ENCODE results near the gene INSIG2. TPM values are rescaled to one million over a fixed set of nuclear protein-coding genes. Genes with fewer than 3 reads are reported as not detected.

Gene INSIG2
- total RNA-seq, 1 donor from 2014 or later: 17.1 TPM

DNA sequence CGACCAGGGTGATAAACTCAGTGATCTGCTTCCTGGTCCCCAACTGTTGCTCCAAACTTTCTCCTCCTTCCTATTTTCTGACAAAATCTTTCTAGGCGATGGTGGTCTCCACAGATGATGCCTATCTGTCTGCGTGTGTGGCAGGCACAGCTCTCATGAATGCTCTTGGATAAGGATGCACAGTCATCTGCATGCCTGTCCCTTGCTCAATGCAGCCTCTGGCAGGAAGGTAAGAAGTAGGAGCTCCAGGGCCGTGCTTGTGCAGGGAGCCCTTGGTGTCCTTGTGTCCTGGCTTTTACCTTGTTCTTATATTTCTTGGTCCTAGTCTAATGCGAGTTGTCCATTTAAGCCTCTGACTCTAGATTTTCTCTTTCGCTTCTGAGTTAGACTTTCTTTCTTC lies 57.5 kb downstream of the INSIG2 start:
- no peak overlapping the region for H3K4me3 ChIP-seq (ENCODE audit: low read depth, low read length)
- no peak for DNase-seq (ENCODE audit: low read depth)
- H3K36me3 ChIP-seq (ENCODE audit: control insufficient read depth, insufficient read depth, low read length): no peaks in the 10 kb centered on the region
- TF ChIP-seq, protein P1, sequence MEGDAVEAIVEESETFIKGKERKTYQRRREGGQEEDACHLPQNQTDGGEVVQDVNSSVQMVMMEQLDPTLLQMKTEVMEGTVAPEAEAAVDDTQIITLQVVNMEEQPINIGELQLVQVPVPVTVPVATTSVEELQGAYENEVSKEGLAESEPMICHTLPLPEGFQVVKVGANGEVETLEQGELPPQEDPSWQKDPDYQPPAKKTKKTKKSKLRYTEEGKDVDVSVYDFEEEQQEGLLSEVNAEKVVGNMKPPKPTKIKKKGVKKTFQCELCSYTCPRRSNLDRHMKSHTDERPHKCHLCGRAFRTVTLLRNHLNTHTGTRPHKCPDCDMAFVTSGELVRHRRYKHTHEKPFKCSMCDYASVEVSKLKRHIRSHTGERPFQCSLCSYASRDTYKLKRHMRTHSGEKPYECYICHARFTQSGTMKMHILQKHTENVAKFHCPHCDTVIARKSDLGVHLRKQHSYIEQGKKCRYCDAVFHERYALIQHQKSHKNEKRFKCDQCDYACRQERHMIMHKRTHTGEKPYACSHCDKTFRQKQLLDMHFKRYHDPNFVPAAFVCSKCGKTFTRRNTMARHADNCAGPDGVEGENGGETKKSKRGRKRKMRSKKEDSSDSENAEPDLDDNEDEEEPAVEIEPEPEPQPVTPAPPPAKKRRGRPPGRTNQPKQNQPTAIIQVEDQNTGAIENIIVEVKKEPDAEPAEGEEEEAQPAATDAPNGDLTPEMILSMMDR (IDR thresholded peaks at IDR 0.05; ENCODE audit: insufficient read depth, low read length, poor library complexity, severe bottlenecking): no peak
- no peaks in the 10 kb centered on the region for H3K27me3 ChIP-seq (ENCODE audit: control insufficient read depth, insufficient read depth, low read length)

DNA sequence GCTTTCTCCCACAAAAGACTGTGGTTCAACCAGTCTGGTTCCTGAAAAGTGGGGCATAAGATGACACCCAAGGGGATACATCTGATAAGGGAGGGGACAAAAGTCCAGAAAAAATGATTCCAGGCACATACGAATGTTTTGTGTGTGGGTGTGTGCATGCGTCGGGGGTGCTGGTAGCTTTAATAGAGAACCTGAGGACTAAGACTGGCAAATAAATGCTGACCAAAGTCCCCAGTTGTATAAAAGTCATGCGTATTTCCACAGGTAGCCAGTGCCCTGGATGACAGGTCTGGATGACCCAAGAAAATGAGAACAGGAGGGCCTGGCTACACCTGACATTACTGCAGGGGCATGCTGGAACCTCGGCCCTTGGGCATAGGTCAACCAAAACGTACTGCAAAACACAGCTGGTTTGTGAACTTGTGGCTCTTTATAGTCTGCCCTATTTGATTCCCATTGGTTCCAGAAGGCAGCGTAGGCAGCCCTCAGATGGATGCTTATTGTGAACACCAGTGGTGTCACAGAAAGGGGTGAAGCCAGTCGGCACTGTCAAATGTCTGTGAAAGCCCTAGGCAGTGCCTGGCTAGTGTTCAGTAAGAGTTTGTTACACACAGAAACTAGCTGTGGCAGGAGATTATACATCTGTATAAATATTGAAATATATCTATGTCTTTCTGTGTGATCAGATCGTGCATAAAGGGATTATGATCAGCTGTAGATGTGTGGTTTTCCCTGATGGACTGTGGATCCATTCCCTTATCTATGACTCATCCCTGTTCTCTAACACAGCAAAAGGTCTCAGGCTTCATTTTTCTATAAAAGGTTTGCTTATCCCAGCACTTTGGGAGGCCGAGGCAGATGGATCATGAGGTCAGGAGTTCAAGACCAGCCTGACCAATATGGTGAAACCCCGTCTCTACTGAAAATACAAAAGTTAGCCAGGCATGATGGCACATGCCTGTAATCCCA lies 58.3 kb downstream of the INSIG2 start:
- no peaks in the 10 kb centered on the region for H3K27me3 ChIP-seq (ENCODE audit: control insufficient read depth, insufficient read depth, low read length)
- DNase-seq (ENCODE audit: low read depth): no peak
- TF ChIP-seq, protein P1 (IDR thresholded peaks at IDR 0.05; ENCODE audit: insufficient read depth, low read length, poor library complexity, severe bottlenecking): no peak
- H3K36me3 ChIP-seq (ENCODE audit: control insufficient read depth, insufficient read depth, low read length): no peaks in the 10 kb centered on the region
- H3K4me3 ChIP-seq (ENCODE audit: low read depth, low read length): no peak overlapping the region

- TF ChIP-seq, protein P1 (IDR thresholded peaks at IDR 0.05; ENCODE audit: insufficient read depth, low read length, poor library complexity, severe bottlenecking): no peak
- no peak for DNase-seq (ENCODE audit: low read depth)
- H3K36me3 ChIP-seq (ENCODE audit: control insufficient read depth, insufficient read depth, low read length): no peaks in the 10 kb centered on the region
- H3K27me3 ChIP-seq (ENCODE audit: control insufficient read depth, insufficient read depth, low read length): no peaks in the 10 kb centered on the region
- no peak overlapping the region for H3K4me3 ChIP-seq (ENCODE audit: low read depth, low read length)
These were observed 59.9 kb downstream of the INSIG2 start for GRCh38 chr2:118148133-118148532.

DNA sequence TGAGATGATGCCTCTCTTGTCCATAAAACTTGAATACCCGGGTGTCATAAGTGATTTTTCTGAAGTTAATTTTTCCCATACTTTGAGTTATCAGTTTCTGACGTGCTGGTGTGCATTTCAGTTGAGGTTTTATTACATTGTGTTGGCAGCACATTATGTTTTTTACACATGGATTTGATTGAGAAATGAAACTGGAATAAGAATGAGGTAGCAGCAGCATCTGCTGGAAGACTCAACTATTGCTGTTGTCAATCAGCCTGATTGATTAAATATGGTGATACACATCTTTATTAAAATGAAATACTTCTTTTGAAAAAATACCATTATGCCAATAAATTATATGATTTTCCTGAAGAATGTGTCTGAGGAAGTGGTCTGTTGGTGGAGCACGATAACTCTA lies 60.5 kb downstream of the INSIG2 start:
- no peaks in the 10 kb centered on the region for H3K36me3 ChIP-seq (ENCODE audit: control insufficient read depth, insufficient read depth, low read length)
- H3K4me3 ChIP-seq (ENCODE audit: low read depth, low read length): no peak overlapping the region
- no peak for DNase-seq (ENCODE audit: low read depth)
- H3K27me3 ChIP-seq (ENCODE audit: control insufficient read depth, insufficient read depth, low read length): no peaks in the 10 kb centered on the region
- TF ChIP-seq, protein P1 (IDR thresholded peaks at IDR 0.05; ENCODE audit: insufficient read depth, low read length, poor library complexity, severe bottlenecking): peak; percentile 8

DNA sequence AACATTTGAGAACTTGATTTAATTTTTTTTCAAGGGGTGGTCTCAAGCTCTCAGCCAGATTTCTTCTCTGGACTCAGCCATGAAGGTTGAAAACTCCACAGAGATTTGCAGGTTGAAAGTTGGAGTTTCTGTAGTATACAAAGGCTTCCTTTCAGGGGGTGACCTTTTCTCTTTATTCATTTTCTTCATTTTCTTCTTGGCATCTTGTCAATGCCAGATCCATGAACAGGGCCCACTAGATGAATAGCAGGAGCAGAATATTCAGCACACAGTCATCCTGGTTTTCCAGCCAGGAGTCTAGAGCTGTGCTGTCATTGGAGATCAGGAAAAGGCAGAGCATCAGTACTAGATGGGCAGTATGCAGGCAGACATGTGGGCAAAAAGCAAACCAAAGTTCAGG lies 62.0 kb downstream of the INSIG2 start:
- TF ChIP-seq, protein P1 (IDR thresholded peaks at IDR 0.05; ENCODE audit: insufficient read depth, low read length, poor library complexity, severe bottlenecking): no peak
- Histone ChIP-seq H3K27me3 (ENCODE audit: control insufficient read depth, insufficient read depth, low read length) (no peaks in the 10 kb centered on the region), H3K4me3 (ENCODE audit: low read depth, low read length) (no peak overlapping the region), H3K36me3 (ENCODE audit: control insufficient read depth, insufficient read depth, low read length) (no peaks in the 10 kb centered on the region)
- no peak for DNase-seq (ENCODE audit: low read depth)

Data from kidney epithelial cell (primary cell).